ENCODE results near the gene PRDX1. TPM values are rescaled to one million over a fixed set of nuclear protein-coding genes. Genes with fewer than 3 reads are reported as not detected.

Gene PRDX1
- total and polyA plus RNA-seq, 2 of the 8 experiments (the other 6 are each of a cell fraction or from before 2014, with no cell fraction given): 1,165 to 1,418 TPM

DNA sequence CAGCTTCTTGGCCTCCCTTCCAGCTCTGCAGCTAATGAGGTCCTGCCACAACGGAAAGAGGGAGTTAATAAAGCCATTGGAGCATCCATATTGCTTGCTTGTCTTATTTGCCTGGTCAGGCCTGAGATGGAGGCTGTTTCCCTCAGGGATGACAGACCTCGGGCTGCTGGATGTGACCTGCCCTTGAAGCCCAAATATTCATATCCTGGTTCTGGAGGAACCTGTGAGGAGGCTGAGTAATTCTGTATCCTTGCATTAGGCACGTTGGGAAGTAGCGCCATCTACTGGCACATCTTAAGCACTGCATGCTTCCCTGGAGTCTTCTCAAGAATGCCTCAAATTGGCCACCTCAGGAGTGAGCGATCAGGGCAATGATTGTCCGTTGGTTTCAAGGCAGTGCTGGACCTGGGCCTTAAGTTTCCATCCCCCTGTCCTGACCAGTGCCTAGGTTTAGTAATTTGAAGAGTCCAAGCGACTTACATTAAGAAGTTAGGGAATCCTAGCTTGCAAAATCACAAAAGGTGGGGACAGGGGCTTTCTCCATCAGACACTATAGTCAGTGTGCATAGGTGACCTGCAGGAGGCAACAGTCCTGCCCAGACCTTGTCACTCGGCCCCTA lies 48.4 kb upstream of the PRDX1 start (continued):
- TF ChIP-seq, protein P1, sequence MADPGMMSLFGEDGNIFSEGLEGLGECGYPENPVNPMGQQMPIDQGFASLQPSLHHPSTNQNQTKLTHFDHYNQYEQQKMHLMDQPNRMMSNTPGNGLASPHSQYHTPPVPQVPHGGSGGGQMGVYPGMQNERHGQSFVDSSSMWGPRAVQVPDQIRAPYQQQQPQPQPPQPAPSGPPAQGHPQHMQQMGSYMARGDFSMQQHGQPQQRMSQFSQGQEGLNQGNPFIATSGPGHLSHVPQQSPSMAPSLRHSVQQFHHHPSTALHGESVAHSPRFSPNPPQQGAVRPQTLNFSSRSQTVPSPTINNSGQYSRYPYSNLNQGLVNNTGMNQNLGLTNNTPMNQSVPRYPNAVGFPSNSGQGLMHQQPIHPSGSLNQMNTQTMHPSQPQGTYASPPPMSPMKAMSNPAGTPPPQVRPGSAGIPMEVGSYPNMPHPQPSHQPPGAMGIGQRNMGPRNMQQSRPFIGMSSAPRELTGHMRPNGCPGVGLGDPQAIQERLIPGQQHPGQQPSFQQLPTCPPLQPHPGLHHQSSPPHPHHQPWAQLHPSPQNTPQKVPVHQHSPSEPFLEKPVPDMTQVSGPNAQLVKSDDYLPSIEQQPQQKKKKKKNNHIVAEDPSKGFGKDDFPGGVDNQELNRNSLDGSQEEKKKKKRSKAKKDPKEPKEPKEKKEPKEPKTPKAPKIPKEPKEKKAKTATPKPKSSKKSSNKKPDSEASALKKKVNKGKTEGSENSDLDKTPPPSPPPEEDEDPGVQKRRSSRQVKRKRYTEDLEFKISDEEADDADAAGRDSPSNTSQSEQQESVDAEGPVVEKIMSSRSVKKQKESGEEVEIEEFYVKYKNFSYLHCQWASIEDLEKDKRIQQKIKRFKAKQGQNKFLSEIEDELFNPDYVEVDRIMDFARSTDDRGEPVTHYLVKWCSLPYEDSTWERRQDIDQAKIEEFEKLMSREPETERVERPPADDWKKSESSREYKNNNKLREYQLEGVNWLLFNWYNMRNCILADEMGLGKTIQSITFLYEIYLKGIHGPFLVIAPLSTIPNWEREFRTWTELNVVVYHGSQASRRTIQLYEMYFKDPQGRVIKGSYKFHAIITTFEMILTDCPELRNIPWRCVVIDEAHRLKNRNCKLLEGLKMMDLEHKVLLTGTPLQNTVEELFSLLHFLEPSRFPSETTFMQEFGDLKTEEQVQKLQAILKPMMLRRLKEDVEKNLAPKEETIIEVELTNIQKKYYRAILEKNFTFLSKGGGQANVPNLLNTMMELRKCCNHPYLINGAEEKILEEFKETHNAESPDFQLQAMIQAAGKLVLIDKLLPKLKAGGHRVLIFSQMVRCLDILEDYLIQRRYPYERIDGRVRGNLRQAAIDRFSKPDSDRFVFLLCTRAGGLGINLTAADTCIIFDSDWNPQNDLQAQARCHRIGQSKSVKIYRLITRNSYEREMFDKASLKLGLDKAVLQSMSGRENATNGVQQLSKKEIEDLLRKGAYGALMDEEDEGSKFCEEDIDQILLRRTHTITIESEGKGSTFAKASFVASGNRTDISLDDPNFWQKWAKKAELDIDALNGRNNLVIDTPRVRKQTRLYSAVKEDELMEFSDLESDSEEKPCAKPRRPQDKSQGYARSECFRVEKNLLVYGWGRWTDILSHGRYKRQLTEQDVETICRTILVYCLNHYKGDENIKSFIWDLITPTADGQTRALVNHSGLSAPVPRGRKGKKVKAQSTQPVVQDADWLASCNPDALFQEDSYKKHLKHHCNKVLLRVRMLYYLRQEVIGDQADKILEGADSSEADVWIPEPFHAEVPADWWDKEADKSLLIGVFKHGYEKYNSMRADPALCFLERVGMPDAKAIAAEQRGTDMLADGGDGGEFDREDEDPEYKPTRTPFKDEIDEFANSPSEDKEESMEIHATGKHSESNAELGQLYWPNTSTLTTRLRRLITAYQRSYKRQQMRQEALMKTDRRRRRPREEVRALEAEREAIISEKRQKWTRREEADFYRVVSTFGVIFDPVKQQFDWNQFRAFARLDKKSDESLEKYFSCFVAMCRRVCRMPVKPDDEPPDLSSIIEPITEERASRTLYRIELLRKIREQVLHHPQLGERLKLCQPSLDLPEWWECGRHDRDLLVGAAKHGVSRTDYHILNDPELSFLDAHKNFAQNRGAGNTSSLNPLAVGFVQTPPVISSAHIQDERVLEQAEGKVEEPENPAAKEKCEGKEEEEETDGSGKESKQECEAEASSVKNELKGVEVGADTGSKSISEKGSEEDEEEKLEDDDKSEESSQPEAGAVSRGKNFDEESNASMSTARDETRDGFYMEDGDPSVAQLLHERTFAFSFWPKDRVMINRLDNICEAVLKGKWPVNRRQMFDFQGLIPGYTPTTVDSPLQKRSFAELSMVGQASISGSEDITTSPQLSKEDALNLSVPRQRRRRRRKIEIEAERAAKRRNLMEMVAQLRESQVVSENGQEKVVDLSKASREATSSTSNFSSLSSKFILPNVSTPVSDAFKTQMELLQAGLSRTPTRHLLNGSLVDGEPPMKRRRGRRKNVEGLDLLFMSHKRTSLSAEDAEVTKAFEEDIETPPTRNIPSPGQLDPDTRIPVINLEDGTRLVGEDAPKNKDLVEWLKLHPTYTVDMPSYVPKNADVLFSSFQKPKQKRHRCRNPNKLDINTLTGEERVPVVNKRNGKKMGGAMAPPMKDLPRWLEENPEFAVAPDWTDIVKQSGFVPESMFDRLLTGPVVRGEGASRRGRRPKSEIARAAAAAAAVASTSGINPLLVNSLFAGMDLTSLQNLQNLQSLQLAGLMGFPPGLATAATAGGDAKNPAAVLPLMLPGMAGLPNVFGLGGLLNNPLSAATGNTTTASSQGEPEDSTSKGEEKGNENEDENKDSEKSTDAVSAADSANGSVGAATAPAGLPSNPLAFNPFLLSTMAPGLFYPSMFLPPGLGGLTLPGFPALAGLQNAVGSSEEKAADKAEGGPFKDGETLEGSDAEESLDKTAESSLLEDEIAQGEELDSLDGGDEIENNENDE (IDR thresholded peaks at IDR 0.05; ENCODE audit: insufficient replicate concordance, low read length): no peak
- no peak for TF ChIP-seq KDM4A (IDR thresholded peaks at IDR 0.05; ENCODE audit: low read depth, low read length, severe bottlenecking)
- TF ChIP-seq RNF2 (IDR thresholded peaks at IDR 0.05; ENCODE audit: borderline replicate concordance, low read depth, low read length, missing control alignments, poor library complexity, severe bottlenecking): no peak
- TF ChIP-seq CBX5 (IDR thresholded peaks at IDR 0.05; ENCODE audit: low read depth, low read length): no peak
- 0 out of 2 replicates have a peak, but pooled peaks have one; percentile 13 for TF ChIP-seq TAF1 (IDR thresholded peaks at IDR 0.05; ENCODE audit: low read depth, low read length)
- TF ChIP-seq KDM5A (IDR thresholded peaks at IDR 0.05; ENCODE audit: low read length): 0 out of 2 replicates have a peak, but pooled peaks have one; percentile 44
- TF ChIP-seq SRF (IDR thresholded peaks at IDR 0.05; ENCODE audit: low read depth, low read length): no peak
- TF ChIP-seq ATF3 (IDR thresholded peaks at IDR 0.05; ENCODE audit: insufficient read depth, low read depth, low read length): no peak
- no peak for TF ChIP-seq SAP30 (IDR thresholded peaks at IDR 0.05; ENCODE audit: insufficient read depth, insufficient replicate concordance, low read length)

Measured in H1 (cell line).